Activated effector memory CD4-positive, alpha-beta T cell treated with anti-CD3 and anti-CD28 coated beads, Interleukin-2, amount 50 U/mL, for 16 hours (primary cell): Measurements from ENCODE around the gene PHF3.
"Not testable (repeated sequence)": the region's sequence is repeated elsewhere in the genome, so short reads cannot be mapped to it uniquely, and the experiment has no call there.

Experiments used
- DNase-seq: peaks from one replicate; pipeline ENCODE4 v3.0.0-alpha.2; 2020

PHF3 gene

DNA sequence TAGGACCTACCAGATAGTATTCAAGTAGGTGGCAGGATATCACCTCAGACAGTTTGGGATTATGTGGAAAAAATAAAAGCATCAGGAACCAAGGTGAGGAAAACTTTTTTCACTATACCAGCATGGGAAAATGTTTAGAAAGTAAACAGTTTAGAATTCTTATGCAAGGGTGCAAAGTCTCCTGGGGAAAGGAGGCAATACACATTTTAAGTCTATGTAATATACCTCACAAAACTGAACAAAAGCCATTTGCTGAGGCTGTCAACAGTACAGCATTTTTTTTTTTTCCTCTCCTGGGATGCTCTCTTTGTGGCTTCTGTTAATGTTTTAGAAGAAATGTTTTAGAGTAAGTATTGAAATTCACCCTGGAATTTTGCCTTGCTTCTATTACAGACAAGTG lies 73.5 kb downstream of the PHF3 start:
- no peak for DNase-seq

DNA sequence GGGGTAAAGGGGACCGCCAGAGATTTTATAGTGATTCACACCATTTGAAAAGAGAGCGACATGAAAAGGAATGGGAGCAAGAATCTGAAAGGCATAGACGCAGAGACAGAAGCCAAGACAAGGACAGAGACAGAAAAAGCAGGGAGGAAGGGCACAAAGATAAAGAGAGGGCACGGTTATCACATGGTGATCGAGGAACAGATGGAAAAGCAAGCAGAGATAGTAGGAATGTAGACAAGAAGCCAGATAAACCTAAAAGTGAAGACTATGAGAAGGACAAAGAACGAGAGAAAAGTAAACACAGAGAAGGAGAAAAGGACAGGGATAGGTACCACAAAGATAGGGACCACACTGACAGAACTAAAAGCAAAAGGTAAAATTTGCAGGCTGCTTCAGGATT lies 77.7 kb downstream of the PHF3 start:
- DNase-seq = no peak

GRCh38 chr6:63714091-63714490 lies 78.5 kb downstream of the PHF3 start:
- no peak for DNase-seq

- DNase-seq = no peak
These were observed 80.6 kb downstream of the PHF3 start for GRCh38 chr6:63716169-63716568.

- DNase-seq = no peak
These were observed 85.6 kb downstream of the PHF3 start for GRCh38 chr6:63721181-63721580.

GRCh38 chr6:63724721-63725120 lies 89.1 kb downstream of the PHF3 start:
- no peak for DNase-seq

DNA sequence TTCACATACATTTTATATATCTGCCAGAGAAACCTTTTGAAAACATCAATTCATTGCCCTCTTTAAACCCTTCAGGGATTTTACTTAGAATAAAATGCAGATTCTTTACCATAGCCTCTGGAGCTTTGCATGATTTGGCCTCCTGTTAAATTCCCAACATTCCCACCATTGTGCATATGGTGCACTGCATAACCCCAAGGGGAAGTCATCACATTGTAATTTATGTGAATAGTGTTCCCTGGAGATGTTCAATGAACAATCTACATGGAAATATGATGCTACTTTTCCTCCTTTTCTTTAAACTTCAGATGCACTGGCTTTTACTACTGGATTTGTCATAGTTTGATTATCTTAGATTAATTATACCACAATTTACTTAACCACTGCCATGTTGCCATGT lies 94.7 kb downstream of the PHF3 start:
- no peak for DNase-seq

DNA sequence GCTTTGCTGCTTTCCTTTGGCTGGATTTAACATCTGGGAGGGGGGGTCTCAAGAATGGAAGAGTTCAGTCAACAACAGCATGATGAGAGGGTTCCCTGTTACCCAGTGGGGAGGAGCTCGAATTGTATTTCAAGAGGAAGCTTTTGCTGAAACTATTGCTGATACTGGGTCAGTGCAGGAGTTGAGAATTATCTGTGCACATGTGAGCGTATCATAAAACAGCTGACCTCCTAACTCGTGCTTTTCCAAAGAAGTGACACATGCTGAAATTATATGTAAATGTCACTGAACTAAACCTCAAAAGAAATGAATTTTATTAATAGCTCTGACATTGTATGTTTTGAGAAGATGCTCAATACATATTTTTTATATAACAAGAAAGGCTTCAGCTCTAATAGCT lies 96.3 kb downstream of the PHF3 start:
- DNase-seq = no peak

DNA sequence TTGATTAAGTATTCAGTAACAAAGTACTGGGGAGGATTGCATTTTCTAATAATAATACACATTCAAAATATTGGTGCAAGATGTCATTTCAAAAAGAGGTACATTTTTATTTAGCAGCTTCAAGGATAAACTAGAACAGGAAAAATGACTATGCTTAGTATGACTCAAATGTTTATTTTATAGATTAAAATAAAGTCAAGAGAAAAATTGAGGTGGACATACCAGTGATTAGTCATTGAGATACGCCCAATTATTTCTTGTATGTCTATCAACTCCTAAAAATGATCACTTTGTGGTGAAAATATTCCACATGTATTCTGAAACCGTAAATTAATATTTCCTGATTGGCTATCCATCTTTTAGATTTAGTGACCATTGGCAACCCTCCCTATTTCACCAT lies 96.7 kb downstream of the PHF3 start:
- no peak for DNase-seq

GRCh38 chr6:63734923-63735322 lies 99.3 kb downstream of the PHF3 start:
- no peak for DNase-seq

DNA sequence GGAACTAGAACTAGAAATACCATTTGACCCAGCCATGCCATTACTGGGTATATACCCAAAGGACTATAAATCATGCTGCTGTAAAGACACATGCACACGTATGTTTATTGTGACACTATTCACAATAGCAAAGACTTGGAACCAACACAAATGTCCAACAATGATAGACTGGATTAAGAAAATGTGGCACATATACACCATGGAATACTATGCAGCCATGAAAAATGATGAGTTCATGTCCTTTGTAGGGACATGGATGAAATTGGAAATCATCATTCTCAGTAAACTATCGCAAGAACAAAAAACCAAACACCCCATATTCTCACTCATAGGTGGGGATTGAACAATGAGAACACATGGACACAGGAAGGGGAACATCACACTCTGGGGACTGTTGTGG lies 102.6 kb downstream of the PHF3 start:
- not testable (repeated sequence) for DNase-seq

- DNase-seq = no peak
These were observed 103.6 kb downstream of the PHF3 start for GRCh38 chr6:63739094-63739687.

GRCh38 chr6:63740709-63741108 lies 105.1 kb downstream of the PHF3 start:
- no peak for DNase-seq

DNA sequence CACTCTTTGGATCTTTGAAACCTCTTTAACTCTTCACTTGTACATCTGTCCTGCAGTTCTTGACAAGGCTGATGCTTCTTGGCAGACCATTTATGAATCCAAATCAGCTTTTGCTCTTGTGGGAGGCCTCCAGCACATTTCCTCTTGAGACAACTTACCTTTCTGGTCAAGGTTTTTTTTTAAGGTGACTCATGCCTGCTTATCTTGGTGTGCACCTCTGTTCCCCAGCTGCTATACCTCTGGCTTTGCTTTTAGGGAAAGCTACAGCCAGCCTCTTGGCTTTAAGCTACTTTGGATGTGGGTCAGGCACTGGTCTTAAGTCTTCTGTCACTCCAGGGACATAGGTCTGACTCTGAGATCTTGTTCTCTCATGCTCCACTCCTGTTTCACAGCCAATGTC lies 106.5 kb downstream of the PHF3 start:
- no peak for DNase-seq

- DNase-seq = no peak
These were observed 108.1 kb downstream of the PHF3 start for GRCh38 chr6:63743691-63744090.

GRCh38 chr6:63744810-63745209 lies 109.2 kb downstream of the PHF3 start:
- no peak for DNase-seq

DNA sequence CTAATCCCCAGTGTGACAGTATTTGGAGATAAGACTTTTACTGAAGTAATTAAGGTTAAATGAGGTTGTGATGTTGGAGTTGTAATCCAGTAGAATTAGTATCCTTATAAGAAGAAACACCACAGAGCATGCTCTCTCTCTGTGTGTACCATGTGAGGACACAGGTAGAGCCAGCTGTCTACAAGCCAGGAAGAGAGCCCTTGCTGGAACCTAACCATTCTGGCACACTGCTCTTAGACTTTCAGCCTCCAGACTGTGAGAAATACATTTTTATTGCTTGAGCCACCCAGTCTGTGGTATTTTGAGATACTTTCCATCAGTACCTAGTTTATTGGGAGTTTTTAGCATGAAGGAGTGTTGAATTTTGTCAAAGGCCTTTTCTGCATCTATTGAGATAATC lies 110.2 kb downstream of the PHF3 start:
- DNase-seq = no peak

DNA sequence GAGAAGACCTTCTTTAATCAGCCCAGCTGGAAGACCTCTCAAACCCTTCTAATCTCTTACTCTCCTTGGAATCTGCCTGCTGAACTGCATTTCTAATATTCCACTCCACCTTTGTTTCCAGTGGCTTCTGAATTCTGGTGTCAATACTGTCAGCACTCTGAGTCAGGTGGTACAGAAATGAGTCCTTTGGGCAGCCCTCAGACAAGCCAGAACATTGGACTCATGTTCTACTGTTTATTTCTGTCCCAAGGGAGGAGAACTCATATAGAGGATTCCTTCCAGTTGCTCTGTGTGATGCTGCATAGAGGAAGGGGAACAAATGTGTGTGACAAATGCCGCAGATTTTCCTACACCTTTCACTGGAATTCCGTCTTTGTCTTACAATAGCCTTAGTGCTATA lies 114.8 kb downstream of the PHF3 start:
- no peak for DNase-seq

DNA sequence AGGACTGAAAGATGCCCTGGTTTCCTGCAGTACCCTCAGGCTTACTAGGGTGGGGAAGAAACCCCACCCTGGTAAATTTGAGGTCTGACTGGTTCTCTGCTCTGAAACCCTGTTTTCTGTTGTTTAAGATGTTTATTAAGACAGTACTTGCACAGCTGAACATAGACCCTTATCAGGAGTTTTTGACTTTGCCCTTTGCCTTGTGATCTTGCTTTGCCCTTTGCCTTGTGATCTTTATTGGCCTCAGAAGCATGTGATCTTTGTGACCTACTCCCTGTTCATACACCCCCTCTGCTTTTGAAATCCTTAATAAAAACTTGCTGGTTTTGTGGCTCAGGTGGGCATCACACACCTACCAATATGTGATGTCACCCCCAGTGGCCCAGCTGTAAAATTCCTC lies 121.7 kb downstream of the PHF3 start:
- not testable (repeated sequence) for DNase-seq

DNA sequence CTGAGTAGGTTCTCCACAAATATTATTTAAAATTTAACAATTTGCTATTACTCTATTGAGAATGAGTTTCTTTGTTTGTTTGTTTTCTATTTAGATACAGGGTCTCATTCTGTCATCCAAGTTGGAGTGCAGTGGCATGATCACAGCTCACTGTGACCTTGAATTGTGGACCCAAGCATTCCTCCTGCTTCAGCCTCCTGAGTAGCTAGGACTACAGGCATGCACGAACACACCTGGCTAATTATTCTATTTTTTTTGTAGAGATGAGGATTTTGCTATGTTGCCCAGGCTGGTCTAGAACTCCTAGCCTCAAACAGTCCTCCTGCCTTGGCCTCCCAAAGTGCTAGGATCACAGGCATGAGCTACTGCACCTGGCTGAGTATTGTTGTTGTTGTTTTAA lies 122.2 kb downstream of the PHF3 start:
- no peak for DNase-seq

- no peak for DNase-seq
These were observed 124.1 kb downstream of the PHF3 start for GRCh38 chr6:63759605-63760105.

DNA sequence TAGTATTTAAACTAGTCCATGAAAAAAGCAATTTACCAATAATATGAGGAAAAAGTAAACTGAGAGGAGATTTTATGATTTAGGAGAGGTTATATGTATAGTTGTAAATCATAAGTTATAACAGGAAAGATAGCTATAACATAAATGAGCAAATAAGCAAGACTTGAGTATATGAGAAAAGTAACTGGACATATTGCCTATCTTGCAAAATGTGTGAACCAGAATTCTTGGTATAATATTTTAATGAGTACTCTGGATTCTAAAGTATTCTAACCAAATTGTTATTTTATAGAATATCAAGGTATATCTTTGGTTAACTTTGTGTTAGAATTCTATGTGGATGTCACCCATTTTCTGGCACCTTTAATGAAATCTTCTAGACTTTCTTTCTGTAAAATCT lies 124.6 kb downstream of the PHF3 start:
- no peak for DNase-seq

DNA sequence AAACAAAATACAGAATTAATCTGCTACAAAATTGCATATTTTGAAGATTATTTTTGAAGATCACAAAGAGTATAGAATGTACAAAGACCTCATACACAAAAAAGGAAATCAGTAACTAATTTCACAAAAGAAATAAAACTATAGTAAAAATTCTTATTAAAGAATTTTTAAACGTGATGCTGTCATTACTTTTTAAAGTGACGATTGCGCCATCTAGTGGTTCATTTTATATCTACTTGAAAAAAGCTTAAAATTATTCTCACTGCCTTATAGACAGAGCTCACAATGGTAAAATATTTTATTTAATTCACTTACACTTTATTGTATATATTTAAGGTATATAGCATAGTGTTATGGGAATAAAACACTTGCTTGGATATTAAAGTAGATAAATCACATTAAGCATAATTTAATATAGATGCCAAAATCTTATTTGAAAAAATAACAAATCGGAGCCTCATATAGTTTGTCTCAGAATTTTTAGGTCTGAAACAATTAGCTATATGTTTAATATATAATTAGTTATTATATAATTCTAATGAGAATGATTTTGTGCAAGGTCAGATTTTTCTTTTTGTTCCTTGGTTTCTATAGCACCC lies 128.8 kb downstream of the PHF3 start:
- DNase-seq = no peak
